NB4 (cell line): ENCODE data around the gene ITIH6.

ENCODE experiments used
- DNase-seq: peaks from one replicate; pipeline ENCODE4 v3.0.0; 2010; ENCODE audit warnings: low read depth
- H3K4me3 ChIP-seq: one replicate; pipeline ENCODE4 v1.5.1; 2011; ENCODE audit warnings: mild to moderate bottlenecking, low read depth, low read length, moderate library complexity
- CTCF ChIP-seq: IDR thresholded peaks from one replicate; pipeline ENCODE4 v1.5.1; 2012; ENCODE audit warnings: low read depth, low read length
- MYC ChIP-seq: IDR thresholded peaks from 2 replicates; pipeline ENCODE4 v1.6.1; 2011; ENCODE audit warnings: low read depth, low read length
- POLR2A ChIP-seq: IDR thresholded peaks from 2 replicates; pipeline ENCODE4 v1.6.1; 2011; ENCODE audit warnings: mild to moderate bottlenecking; ENCODE audit not compliant: insufficient read length; ENCODE audit errors: extremely low read depth
- TF ChIP-seq, protein P1 (sequence below): IDR thresholded peaks from 2 replicates; pipeline ENCODE4 v1.6.1; 2011; ENCODE audit warnings: low read depth, low read length

ITIH6 gene

GRCh38 chrX:54710920-54711319, 87.1 kb downstream of the ITIH6 start:
- TF ChIP-seq, protein P1, sequence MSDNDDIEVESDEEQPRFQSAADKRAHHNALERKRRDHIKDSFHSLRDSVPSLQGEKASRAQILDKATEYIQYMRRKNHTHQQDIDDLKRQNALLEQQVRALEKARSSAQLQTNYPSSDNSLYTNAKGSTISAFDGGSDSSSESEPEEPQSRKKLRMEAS: no peak
- TF ChIP-seq CTCF (no peak), POLR2A (no peak), MYC (no peak)
- no peak for DNase-seq
- no peak overlapping the region for H3K4me3 ChIP-seq

DNA sequence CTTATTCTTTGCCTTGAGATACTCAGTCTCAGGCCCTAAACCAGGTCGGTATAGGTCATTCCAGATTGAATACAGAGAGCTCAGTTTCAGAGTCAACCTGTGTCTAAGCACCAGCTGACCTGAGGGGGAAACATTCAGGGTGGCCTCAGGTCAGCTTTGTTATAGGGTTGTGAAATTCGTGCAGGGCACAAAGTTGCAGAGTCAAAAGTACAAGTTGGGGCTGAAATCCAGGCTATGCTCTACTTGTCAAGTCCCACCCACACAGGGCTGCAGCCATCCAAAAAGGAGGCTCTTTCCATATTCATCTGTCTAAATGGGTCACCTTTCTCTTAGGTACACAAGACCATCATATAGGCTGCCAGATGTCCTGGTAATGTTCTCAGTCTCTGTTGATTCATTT, 89.7 kb downstream of the ITIH6 start:
- no peak overlapping the region for H3K4me3 ChIP-seq
- no peak for DNase-seq
- TF ChIP-seq POLR2A (no peak), MYC (no peak), CTCF (no peak)
- TF ChIP-seq, protein P1: no peak
